Erythroblast (primary cell): ENCODE data around the gene ALAS1.

Experiments
- GATA1 ChIP-seq: IDR thresholded peaks from 2 replicates; pipeline ENCODE4 v1.6.1; 2011; ENCODE audit warnings: low read depth, mild to moderate bottlenecking, control low read depth, low read length, moderate library complexity
- POLR2A ChIP-seq: IDR thresholded peaks from 2 replicates; pipeline ENCODE4 v1.6.1; 2011; ENCODE audit warnings: mild to moderate bottlenecking, low read length

DNA sequence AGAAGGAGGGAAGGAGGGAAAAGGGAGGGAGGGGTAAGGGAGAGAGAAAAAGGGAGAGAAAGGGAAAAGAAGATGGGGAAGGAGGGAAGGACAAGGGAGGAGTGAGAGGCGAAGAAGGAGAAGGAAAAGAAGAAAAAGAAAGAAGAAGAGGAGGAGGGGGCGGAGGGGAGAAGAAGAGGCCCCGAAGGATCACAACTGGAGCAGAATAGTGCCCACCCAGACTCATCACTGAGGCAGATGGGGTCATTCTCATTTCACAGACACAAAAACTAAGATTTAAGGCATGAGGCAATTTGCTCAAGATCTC lies 2.7 kb upstream of the ALAS1 start:
- TF ChIP-seq POLR2A (no peak), GATA1 (no peak)
